HG03060 (cell line): ENCODE data around the gene TMEM154.

Experiments
- ATAC-seq: cut with Tn5 transposase; IDR thresholded peaks from one replicate; pipeline ENCODE4 v1.9.1; 2021; ENCODE audit warnings: low read depth, moderate number of reproducible peaks; ENCODE audit not compliant: unreplicated experiment

The TMEM154 gene

DNA sequence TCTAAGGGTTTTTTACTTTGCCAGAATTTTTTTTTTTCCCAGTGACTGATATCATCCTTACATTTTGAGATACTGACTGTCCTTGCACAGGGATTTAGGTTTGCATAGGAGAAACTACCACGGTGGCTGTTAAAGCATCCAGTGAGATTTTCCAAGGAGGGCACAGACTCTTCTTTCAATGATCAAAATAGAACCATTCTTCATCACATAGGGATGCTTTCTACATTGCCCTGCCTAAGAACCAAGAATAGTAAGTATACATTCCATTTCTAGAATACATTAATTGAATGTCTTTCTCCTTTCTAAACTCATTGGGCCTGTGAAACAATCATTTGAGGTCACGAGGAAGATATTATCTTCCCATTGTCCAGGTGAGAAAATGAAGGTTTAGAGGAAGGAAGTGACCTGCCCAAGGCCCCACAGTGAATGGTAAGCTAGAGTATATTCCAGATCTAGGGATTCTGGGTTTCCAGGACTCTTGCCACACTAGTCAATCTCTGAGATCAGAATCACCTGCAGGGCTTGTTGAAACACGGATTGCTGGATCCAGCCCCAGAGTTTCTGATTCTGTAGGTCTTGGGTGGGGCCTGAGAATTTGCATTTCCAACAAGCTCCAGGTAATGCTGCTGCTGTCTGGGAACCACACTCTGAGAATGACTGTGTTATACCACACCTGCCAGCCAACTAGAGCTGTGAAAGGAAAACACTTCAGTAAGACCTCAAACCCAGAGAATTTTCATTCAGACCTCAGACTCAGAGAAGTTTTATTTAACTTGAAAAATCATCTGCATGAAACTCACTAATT, 17.7 kb upstream of the TMEM154 start:
- no peak for ATAC-seq

DNA sequence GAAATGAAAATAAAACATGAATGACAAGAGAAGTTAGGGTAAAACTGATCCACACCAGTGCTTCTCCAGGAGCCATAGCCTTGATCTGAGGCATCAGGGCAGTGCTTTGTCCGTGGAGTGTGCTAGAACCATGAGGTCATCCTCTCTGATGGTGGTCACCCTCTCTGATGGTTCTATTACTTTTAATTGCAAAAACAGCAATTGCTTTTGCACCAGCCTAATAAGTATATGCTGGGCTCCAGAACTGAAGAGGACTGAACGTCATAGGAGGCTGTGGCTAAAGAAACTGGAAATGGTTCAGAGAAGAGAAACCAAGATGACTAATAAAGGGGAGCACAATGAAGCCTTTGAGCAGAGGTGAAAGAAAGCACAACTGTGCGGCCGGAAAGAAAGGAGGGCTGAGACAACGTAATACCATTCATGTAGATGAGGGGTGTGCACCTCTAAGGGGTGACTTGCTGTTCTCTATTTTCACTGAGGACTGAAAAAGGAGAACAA, 17.0 kb upstream of the TMEM154 start:
- ATAC-seq: peak; percentile 99

DNA sequence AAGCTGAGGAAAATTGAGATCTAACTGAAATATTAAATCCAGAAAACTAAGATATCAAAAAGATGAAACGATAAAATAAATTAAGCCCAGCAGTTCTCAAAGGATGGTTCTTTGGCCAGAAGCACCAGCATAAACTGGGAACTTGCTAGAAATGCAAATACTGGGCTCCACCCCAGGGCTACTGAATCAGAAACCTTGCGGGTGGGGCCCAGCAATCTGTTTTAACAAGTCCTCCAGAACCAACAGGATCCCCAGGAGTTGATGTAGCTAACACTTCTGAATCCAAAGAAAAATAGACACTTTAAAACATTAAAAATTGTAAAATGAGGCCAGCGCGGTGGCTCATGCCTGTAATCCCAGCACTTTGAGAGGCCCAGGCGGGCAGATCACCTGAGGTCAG, 14.1 kb upstream of the TMEM154 start:
- ATAC-seq: no peak

- no peak for ATAC-seq
Measured at GRCh38 chr4:152691761-152692160, 12.0 kb upstream of the TMEM154 start.

DNA sequence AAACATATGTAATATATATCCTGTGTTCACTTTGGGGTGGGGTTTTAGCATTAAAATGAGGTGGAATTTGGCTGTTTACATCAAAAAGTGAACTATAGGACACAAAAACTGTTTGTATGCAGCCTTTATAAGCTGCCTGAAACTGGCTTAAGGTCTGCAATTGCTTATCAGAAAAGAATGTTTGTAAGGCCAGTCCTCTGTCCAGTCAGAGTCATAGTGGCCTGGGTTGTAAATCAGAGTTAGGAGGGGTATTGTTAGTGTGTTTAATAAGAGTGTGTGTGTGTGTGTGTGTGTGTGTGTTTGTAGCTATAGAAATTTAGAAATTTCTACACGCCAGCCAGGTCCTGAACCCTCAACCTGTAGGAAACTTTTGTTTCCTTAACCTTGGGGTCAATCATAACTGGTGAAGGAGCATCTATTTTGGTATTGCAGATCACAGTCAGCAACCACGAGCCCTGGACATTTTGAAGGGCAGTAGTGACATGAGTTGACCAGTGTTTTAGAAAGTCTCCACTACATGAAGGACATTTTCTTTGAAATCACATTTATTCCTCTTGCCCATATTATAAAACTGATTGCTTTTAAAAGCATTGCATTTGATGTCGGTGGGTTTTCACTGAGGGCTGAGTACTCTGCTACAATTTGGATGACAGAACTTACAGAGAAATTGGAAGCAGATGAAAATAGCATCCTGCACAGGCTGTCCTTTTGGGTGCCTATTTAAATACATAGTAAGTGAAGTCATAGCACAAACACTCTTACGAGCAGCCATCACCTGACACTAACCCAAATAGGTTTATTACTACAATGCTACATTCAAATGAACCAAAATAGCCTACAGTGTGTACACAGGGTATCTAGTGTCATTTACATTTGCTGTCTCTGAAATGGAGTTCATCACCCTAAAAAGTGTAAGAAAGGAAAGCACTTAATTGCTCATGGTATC, 11.2 kb upstream of the TMEM154 start:
- no peak for ATAC-seq

- ATAC-seq: no peak
Measured at GRCh38 chr4:152689615-152690501, 10.1 kb upstream of the TMEM154 start.

GRCh38 chr4:152687974-152688599, 8.3 kb upstream of the TMEM154 start:
- no peak for ATAC-seq

DNA sequence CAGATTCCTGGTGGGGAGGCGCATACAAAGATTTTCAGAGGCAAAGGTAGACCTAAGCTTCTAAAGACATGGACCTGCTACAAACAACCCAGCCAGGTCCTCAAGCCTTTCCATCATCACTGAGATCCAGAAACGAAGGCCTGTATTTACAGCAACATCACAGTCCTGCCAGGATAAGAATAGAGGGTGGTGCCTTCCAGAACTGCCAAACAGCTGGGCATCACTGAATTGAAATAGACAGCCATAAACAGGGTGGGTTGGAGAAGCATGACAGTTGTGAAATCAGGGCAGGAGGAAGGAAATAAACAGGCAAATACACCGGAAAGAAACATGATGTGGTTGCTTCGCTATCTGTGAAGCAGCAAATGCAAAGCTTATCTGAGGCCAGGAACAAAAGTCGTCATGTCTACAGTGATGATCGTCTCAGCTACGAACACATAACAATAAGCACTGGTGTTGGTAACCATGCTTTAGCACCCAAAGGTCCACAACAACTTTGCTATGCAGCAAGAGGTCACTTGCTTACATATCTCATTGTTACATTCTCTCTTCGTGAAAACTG, 6.7 kb upstream of the TMEM154 start:
- no peak for ATAC-seq

DNA sequence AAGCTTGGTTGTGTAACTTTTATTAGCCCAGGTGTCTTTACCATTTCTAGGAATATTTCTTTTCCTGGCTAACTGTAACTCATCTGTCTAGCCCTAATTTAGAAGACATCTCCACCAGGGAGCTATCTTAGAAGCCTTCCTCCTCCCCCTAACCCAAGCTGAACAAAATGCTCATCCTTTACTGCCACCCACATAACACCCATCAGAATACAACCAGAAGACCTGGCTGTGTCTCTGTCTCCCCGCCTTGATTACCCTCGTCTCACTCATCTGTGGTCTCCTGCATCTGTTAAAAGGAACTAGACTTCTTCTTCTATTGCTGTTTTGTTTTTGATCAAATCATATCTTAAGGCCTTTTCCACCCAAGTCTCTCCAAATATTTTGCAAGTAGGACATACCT, 4.8 kb upstream of the TMEM154 start:
- no peak for ATAC-seq

- ATAC-seq: no peak
Measured at GRCh38 chr4:152684007-152684406, 4.2 kb upstream of the TMEM154 start.

DNA sequence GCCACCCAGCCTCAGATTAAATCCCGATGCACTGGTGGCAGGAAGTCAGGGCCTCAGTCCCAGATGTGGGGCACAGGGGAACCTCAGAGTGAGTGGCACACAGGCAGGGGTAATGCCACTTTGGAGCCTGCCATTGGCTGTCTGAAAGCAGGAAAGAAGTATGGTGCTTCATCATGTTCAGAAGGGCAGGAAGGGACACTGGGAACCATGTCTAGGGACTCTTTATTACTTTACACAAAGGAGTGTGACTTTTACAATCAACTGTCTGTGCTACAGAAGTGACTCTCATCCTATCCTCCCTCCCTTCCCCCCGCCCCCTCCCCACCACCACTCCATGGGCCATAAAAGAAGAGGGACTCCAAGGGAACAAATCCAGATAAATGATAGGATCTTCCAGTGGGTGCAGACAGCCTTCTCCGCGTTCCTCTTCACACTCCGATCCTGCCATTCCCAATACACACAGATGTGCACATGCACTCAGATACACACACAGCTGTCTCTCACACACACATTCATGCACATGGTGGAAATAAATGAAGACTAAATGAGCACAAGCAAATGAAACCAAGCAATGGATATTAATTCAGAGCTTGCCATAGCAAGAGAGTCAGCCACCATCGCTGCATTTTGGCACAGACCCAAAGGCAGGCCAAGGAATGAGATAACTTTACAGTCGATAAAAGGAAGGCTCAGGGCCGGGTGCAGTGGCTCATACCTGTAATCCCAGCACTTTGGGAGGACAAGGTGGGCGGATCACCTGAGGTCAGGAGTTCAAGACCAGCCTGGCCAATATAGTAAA, 2.5 kb upstream of the TMEM154 start:
- ATAC-seq: no peak

DNA sequence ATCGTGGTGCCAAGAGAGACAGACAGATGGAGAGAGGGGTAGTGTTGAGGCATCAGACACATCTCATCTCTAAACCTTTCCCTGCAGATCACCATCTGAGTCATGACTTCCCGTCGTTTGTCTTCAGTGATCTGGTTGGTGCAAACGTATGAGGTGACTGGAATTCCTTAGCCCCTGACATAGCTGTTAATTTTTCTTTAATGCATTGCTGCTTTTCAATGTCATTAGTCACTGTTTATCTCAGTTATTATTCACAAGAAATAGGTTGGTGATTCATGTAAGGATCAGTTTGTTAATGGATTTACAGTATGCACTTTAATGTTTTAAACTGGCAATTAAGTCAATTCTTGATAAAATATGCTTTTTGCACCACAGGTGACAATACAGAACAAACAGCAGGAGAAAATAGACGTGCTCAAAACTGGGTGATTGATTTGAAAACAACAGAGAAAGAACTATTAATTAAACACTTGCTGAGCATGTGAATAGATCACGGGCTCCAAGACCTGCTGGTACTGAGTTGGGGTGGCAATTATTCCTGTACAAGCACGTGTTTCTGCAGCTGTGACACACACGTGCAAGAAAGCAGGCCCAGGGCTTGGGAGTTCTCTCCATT, 1.3 kb upstream of the TMEM154 start:
- ATAC-seq: no peak

DNA sequence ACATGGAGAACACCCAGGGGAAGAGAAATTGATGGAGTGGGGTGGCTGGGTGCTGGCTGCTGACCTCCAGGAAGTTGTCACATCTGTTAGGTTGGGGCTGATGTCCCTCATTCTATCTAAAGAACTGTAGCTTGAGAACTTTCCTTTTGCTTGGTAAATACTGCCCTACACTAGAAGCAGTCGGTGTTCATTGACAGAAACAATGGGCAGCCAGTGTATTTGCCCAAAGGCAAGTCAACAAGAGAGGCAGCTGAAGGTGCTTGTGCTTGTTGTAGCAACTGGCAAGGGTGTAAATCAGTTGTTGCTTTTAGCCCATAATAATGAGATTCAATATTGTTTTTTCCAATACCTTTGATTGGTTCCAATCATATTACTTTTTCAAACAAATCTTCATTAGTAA, 956 bp downstream of the TMEM154 start:
- ATAC-seq: no peak

GRCh38 chr4:152677117-152677516, 2.7 kb downstream of the TMEM154 start:
- no peak for ATAC-seq

- no peak for ATAC-seq
Measured at GRCh38 chr4:152676052-152676854, 3.5 kb downstream of the TMEM154 start.

- ATAC-seq: no peak
Measured at GRCh38 chr4:152674359-152674758, 5.4 kb downstream of the TMEM154 start.

GRCh38 chr4:152673489-152673888, 6.3 kb downstream of the TMEM154 start:
- ATAC-seq: no peak
